ENCODE results near the gene ABHD16B. TPM values are rescaled to one million over a fixed set of nuclear protein-coding genes. Genes with fewer than 3 reads are reported as not detected.

Gene ABHD16B
- total and polyA plus RNA-seq, 8 donors = 0.37 to 0.43 TPM; not detected in 6

DNA sequence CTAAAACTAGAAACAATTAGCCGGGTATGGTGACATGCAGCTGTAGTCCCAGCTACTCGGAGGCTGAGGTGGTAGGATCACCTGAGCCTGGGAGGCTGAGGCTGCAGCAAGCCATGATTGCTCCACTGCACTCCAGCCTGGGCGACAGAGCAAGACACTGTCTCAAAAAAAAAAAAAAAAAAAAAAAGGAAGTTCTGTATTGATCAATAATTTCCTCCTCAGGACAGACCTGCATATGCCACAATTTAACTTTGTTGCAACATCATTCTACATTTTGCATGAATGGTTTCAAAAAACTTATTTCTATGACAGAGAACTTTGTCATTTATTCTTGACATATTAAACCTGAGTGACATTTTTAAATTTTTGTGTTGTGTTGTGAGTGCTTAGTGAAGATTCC is 39.1 kb downstream of the ABHD16B start:
- Histone ChIP-seq H3K4me3 (no peak overlapping the region), H3K36me3 (peaks cover 0 to 11% (median 3%) of the 10 kb centered on the region in 4 donors), H3K27me3 (no peaks in the 10 kb centered on the region), H3K27ac (peak overlapping the region in 2 of 5 donors; percentile 36 to 40), H3K4me1 (peaks cover 44 to 97% (median 67%) of the 10 kb centered on the region in 4 donors), H3K9me3 (no peaks in the 10 kb centered on the region)
- 64 to 77% (median 76%) methylated on average over 3 of the region's 3 CpGs for WGBS, 5 donors
- no peak for TF ChIP-seq CTCF (IDR thresholded peaks at IDR 0.05)
- intact Hi-C loops (cut with DNase I; ENCODE audit: low total_unique reads) = no loop called here
- DNase-seq = no peak

DNA sequence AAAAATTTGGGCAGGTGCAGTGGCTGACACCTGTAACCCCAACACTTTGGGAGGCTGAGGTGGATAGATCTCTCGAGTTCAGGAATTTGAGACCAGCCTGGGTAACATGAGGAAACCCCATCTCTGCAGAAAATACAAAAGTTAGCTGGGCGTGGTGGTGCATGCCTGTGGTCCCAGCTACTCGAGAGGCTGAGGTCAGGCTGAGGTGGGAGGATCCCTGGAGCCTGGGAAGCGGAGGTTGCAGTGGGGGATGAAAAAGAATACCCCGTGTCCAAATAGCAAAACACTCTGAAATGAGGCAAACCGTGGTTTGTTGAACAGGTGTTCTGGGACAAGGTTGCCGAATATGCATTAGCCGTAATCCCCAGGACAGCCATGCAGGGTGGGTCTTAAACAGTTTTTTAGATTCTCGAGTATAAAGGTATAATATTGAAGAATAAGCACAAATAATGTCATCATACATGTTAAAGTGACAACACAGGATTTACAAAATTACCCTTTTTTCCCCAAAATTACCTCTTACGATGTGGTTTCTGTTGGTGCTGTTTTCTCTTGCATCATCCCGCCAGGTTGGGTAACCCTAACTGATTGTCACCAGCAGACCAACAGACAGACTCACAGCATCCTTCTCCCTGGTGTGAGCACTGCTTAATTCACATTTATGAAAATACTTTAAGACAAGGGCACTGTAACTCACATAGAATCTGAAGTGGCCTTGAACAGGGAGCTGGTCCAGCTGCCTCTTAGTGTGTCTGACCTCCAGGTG is 42.7 kb downstream of the ABHD16B start:
- no peak overlapping the region for H3K27ac ChIP-seq
- H3K9me3 ChIP-seq = no peaks in the 10 kb centered on the region

DNA sequence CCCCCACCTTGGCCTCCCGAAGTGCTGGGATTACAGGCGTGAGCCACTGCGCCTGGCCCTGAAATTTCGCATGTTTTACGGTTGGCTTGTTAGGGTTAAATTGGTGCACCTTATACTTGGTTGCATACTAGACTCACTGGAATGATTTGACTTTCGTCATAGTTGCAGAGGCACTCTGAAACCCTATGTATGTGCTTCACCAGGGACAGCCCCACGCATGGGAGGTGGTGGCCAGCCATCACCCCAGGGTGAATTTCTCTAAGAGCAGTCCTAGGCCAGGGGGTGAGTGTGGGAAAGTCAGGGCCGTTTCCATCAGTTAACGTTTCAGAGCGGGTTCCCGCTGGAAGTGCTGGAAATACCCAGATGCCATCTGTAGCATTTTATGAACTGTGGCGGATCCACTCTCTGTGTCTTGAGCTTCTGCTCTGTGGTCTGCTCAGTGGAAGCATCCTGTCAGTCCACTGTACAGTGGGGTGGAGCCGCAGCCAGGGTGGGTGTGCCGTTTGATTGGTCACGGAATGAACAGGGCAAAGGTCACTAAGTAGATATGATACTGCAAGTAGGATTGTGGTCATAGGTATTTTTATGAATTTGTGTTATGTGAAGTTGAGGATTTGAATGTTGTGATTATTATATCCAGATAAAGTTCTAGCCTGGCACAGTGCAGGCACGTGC is 46.8 kb downstream of the ABHD16B start:
- no peak for TF ChIP-seq CTCF (IDR thresholded peaks at IDR 0.05)
- TF ChIP-seq EP300 (IDR thresholded peaks at IDR 0.05) = no peak
- intact Hi-C loops (cut with DNase I; ENCODE audit: low total_unique reads) = no loop called here
- Histone ChIP-seq H3K27ac (peak overlapping the region in 2 of 5 donors; percentile 22 to 48), H3K27me3 (no peaks in the 10 kb centered on the region), H3K4me1 (peaks cover 30 to 99% (median 68%) of the 10 kb centered on the region in 4 donors), H3K4me3 (no peak overlapping the region), H3K9me3 (no peaks in the 10 kb centered on the region), H3K36me3 (peaks cover 0 to 7% (median 0%) of the 10 kb centered on the region in 4 donors)
- DNase-seq = peak; percentile 53 to 54
- WGBS, 5 donors = 51 to 66% (median 58%) methylated on average over 16 of the region's 16 CpGs

More for the DNA sequence above, 42.7 kb downstream of the ABHD16B start:
- intact Hi-C loops (cut with DNase I; ENCODE audit: low total_unique reads) = no loop called here
- WGBS, 5 donors = 79 to 90% (median 85%) methylated on average over 11 of the region's 11 CpGs
- DNase-seq = no peak
- H3K27me3 ChIP-seq = no peaks in the 10 kb centered on the region
- H3K36me3 ChIP-seq = peaks cover 0 to 14% (median 3%) of the 10 kb centered on the region in 4 donors
- H3K4me1 ChIP-seq = peaks cover 30 to 99% (median 57%) of the 10 kb centered on the region in 4 donors
- H3K4me3 ChIP-seq = no peak overlapping the region
- no peak for TF ChIP-seq POLR2A (IDR thresholded peaks at IDR 0.05)
- TF ChIP-seq CTCF (IDR thresholded peaks at IDR 0.05) = no peak
- no peak for TF ChIP-seq POLR2AphosphoS5 (IDR thresholded peaks at IDR 0.05)
- no peak for TF ChIP-seq EP300 (IDR thresholded peaks at IDR 0.05)

GRCh38 chr20:63911176-63911575 is 49.9 kb downstream of the ABHD16B start:
- Histone ChIP-seq H3K27ac (peak overlapping the region; percentile 11 to 58 (median 38)), H3K36me3 (peaks cover 0 to 3% (median 0%) of the 10 kb centered on the region in 4 donors), H3K4me3 (no peak overlapping the region), H3K9me3 (peaks cover 0 to 3% (median 0%) of the 10 kb centered on the region in 4 donors), H3K4me1 (peaks cover 26 to 96% (median 62%) of the 10 kb centered on the region in 4 donors), H3K27me3 (no peaks in the 10 kb centered on the region)
- intact Hi-C loops (cut with DNase I; ENCODE audit: low total_unique reads) = no loop called here
- no peak for TF ChIP-seq CTCF (IDR thresholded peaks at IDR 0.05)
- peak in 1 of 3 donors; percentile 41 for TF ChIP-seq POLR2AphosphoS5 (IDR thresholded peaks at IDR 0.05)
- WGBS, 5 donors = 26 to 43% (median 34%) methylated on average over 12 of the region's 12 CpGs
- DNase-seq = peak; percentile 69 to 72

Small RNA genes within 50 kb of the gene (small RNA-seq; reads per million reads assigned to genes)
- 0 reads per million in 4 donors for gene RNU1-134P

Other genes with a start within 250 kb of the ABHD16B start
- gene GMEB2, start 234.4 kb upstream of the ABHD16B start, total RNA-seq = 10 to 100 TPM in 2 of 5 donors, 1 to 10 TPM in 3; 1.8 to 20.4 (median 8.3) TPM
- gene GMEB2, start 234.4 kb upstream of the ABHD16B start, polyA plus RNA-seq = 1 to 10 TPM; 5.4 to 7.5 (median 7.4) TPM
- 10 to 100 TPM in 2 of 5 donors, 1 to 10 TPM in 2, under 1 TPM in 1; 0.87 to 13.4 (median 5.5) TPM for gene STMN3, start 208.1 kb upstream of the ABHD16B start, total RNA-seq
- gene STMN3, start 208.1 kb upstream of the ABHD16B start, polyA plus RNA-seq = 10 to 100 TPM; 12.3 to 14.8 (median 12.5) TPM
- 10 to 100 TPM; 13.6 to 70.4 (median 32.7) TPM for gene RTEL1, start 203.2 kb upstream of the ABHD16B start, total RNA-seq
- gene RTEL1, start 203.2 kb upstream of the ABHD16B start, polyA plus RNA-seq = 1 to 10 TPM; 7.6 to 10.0 (median 9.2) TPM
- gene TNFRSF6B, start 164.8 kb upstream of the ABHD16B start, total RNA-seq = 10 to 100 TPM in 1 of 5 donors, 1 to 10 TPM in 3, not detected in 1; 1.1 to 16.9 (median 3.2) TPM
- gene TNFRSF6B, start 164.8 kb upstream of the ABHD16B start, polyA plus RNA-seq = 10 to 100 TPM in 1 of 3 donors, 1 to 10 TPM in 2; 8.5 to 26.2 (median 9.5) TPM
- gene ARFRP1, start 153.5 kb upstream of the ABHD16B start, total RNA-seq = 100 to 1,000 TPM in 1 of 5 donors, 10 to 100 TPM in 3, 1 to 10 TPM in 1; 7.6 to 103 (median 35.8) TPM
- 10 to 100 TPM; 30.2 to 56.2 (median 35.9) TPM for gene ARFRP1, start 153.5 kb upstream of the ABHD16B start, polyA plus RNA-seq
- gene ZGPAT, start 153.5 kb upstream of the ABHD16B start, total RNA-seq = 10 to 100 TPM; 12.3 to 49.6 (median 39.3) TPM
- 10 to 100 TPM; 29.9 to 41.7 (median 37.7) TPM for gene ZGPAT, start 153.5 kb upstream of the ABHD16B start, polyA plus RNA-seq
- 100 to 1,000 TPM in 1 of 5 donors, 10 to 100 TPM in 2, 1 to 10 TPM in 2; 3.6 to 117 (median 16.8) TPM for gene LIME1, start 124.8 kb upstream of the ABHD16B start, total RNA-seq
- gene LIME1, start 124.8 kb upstream of the ABHD16B start, polyA plus RNA-seq = 10 to 100 TPM; 17.1 to 24.3 (median 19.9) TPM
- 10 to 100 TPM in 3 of 5 donors, 1 to 10 TPM in 2; 7.1 to 60.5 (median 25.9) TPM for gene SLC2A4RG, start 121.7 kb upstream of the ABHD16B start, total RNA-seq
- gene SLC2A4RG, start 121.7 kb upstream of the ABHD16B start, polyA plus RNA-seq = 10 to 100 TPM; 40.1 to 76.9 (median 57.4) TPM
- 10 to 100 TPM in 1 of 5 donors, 1 to 10 TPM in 3, under 1 TPM in 1; 0.58 to 13.4 (median 4.1) TPM for gene ZBTB46, start 30.2 kb upstream of the ABHD16B start, total RNA-seq
- 1 to 10 TPM; 1.1 to 1.8 (median 1.7) TPM for gene ZBTB46, start 30.2 kb upstream of the ABHD16B start, polyA plus RNA-seq
- 10 to 100 TPM; 42.0 to 53.1 (median 45.5) TPM for gene TPD52L2, start 3.8 kb downstream of the ABHD16B start, total RNA-seq
- 10 to 100 TPM; 72.8 to 75.6 (median 73.3) TPM for gene TPD52L2, start 3.8 kb downstream of the ABHD16B start, polyA plus RNA-seq
- 10 to 100 TPM; 23.7 to 60.1 (median 52.7) TPM for gene DNAJC5, start 33.6 kb downstream of the ABHD16B start, total RNA-seq
- gene DNAJC5, start 33.6 kb downstream of the ABHD16B start, polyA plus RNA-seq = 10 to 100 TPM; 23.1 to 26.4 (median 25.6) TPM
- 100 to 1,000 TPM in 1 of 5 donors, 10 to 100 TPM in 4; 20.9 to 107 (median 36.8) TPM for gene UCKL1, start 94.9 kb downstream of the ABHD16B start, total RNA-seq
- gene UCKL1, start 94.9 kb downstream of the ABHD16B start, polyA plus RNA-seq = 10 to 100 TPM; 17.7 to 60.5 (median 24.0) TPM
- gene ZNF512B, start 108.4 kb downstream of the ABHD16B start, total RNA-seq = 10 to 100 TPM in 2 of 5 donors, 1 to 10 TPM in 3; 6.1 to 12.1 (median 9.2) TPM
- gene ZNF512B, start 108.4 kb downstream of the ABHD16B start, polyA plus RNA-seq = 1 to 10 TPM; 3.5 to 7.6 (median 6.3) TPM
- gene SAMD10, start 118.1 kb downstream of the ABHD16B start, total RNA-seq = 10 to 100 TPM in 2 of 5 donors, 1 to 10 TPM in 3; 2.9 to 68.1 (median 9.4) TPM
- 1 to 10 TPM; 4.9 to 6.6 (median 6.3) TPM for gene SAMD10, start 118.1 kb downstream of the ABHD16B start, polyA plus RNA-seq
- gene PRPF6, start 119.6 kb downstream of the ABHD16B start, total RNA-seq = 10 to 100 TPM; 30.4 to 67.4 (median 39.7) TPM
- 10 to 100 TPM; 27.0 to 44.2 (median 39.6) TPM for gene PRPF6, start 119.6 kb downstream of the ABHD16B start, polyA plus RNA-seq
- gene C20orf204, start 174.7 kb downstream of the ABHD16B start, total RNA-seq = 1 to 10 TPM in 1 of 5 donors, not detected in 4; 1.7 TPM
- gene C20orf204, start 174.7 kb downstream of the ABHD16B start, polyA plus RNA-seq = 1 to 10 TPM in 2 of 3 donors, under 1 TPM in 1; 0.62 to 3.4 (median 1.4) TPM
- gene SOX18, start 188.1 kb downstream of the ABHD16B start, total RNA-seq = 10 to 100 TPM in 2 of 5 donors, 1 to 10 TPM in 2, under 1 TPM in 1; 0.58 to 26.6 (median 8.9) TPM
- gene SOX18, start 188.1 kb downstream of the ABHD16B start, polyA plus RNA-seq = 10 to 100 TPM in 1 of 3 donors, 1 to 10 TPM in 2; 6.2 to 15.2 (median 8.4) TPM
- gene TCEA2, start 201.7 kb downstream of the ABHD16B start, total RNA-seq = 10 to 100 TPM in 4 of 5 donors, 1 to 10 TPM in 1; 3.1 to 30.7 (median 22.8) TPM
- 10 to 100 TPM; 21.0 to 35.5 (median 30.4) TPM for gene TCEA2, start 201.7 kb downstream of the ABHD16B start, polyA plus RNA-seq
- gene RGS19, start 218.0 kb downstream of the ABHD16B start, total RNA-seq = 10 to 100 TPM in 1 of 5 donors, 1 to 10 TPM in 1, not detected in 3; 3.1 to 10.1 TPM
- 10 to 100 TPM in 2 of 3 donors, 1 to 10 TPM in 1; 8.1 to 17.2 (median 13.1) TPM for gene RGS19, start 218.0 kb downstream of the ABHD16B start, polyA plus RNA-seq
- 1 to 10 TPM in 1 of 5 donors, under 1 TPM in 1, not detected in 3; 0.55 to 4.7 TPM for gene OPRL1, start 218.6 kb downstream of the ABHD16B start, total RNA-seq
- gene OPRL1, start 218.6 kb downstream of the ABHD16B start, polyA plus RNA-seq = under 1 TPM in 2 of 3 donors, not detected in 1; 0.18 to 0.25 TPM
- gene LKAAEAR1, start 222.9 kb downstream of the ABHD16B start, total RNA-seq = not detected
- gene LKAAEAR1, start 222.9 kb downstream of the ABHD16B start, polyA plus RNA-seq = under 1 TPM in 1 of 3 donors, not detected in 2; 0.23 TPM
- not detected for gene NPBWR2, start 246.1 kb downstream of the ABHD16B start, total RNA-seq
- gene NPBWR2, start 246.1 kb downstream of the ABHD16B start, polyA plus RNA-seq = not detected

All from stomach (tissue), 9 donors.